ENCODE results near the gene MYD88.

DNA sequence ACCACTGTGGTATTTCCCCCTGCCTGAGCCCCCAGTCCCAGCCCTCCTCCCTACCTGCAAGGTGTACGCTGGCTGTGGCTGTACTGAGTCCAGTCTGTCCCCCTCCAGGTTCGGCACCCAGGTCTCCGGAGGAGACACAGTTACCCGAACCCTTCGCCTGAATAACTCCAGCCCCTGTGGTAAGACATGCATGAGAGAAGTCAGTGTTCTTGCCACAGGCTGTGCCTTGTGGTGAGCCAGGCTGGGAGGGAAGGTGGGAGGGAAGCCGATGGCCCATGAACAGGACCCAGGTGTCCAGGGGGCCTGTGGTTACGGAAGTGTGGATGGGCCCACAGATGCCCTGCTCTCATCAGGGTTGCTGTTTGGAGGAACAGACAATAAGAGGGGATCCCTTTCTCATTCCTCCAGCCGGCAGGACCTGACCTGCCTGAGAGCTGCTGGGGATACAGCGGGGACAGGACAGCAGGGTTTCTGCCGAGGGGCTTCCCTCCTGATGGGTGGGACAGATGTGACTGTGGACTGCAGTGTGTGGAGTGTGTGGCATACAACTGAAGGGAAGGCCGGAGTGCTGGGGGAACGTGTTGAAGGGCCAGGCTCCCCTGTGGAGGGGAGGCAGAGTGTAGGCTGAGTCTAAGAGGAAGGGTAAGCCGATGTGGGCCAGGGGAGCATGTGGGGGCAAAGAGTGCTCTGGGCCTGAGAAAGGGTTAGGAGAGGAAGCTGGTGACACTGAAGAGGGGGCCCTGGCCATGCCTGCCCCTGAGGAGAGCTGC is 23.4 kb upstream of the MYD88 start:
- TF ChIP-seq, protein P1, sequence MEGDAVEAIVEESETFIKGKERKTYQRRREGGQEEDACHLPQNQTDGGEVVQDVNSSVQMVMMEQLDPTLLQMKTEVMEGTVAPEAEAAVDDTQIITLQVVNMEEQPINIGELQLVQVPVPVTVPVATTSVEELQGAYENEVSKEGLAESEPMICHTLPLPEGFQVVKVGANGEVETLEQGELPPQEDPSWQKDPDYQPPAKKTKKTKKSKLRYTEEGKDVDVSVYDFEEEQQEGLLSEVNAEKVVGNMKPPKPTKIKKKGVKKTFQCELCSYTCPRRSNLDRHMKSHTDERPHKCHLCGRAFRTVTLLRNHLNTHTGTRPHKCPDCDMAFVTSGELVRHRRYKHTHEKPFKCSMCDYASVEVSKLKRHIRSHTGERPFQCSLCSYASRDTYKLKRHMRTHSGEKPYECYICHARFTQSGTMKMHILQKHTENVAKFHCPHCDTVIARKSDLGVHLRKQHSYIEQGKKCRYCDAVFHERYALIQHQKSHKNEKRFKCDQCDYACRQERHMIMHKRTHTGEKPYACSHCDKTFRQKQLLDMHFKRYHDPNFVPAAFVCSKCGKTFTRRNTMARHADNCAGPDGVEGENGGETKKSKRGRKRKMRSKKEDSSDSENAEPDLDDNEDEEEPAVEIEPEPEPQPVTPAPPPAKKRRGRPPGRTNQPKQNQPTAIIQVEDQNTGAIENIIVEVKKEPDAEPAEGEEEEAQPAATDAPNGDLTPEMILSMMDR (IDR thresholded peaks at IDR 0.05), result no peak
- TF ChIP-seq POLR2AphosphoS5 (IDR thresholded peaks at IDR 0.05; ENCODE audit: low read depth, low read length), result no peak
- TF ChIP-seq, protein P2, sequence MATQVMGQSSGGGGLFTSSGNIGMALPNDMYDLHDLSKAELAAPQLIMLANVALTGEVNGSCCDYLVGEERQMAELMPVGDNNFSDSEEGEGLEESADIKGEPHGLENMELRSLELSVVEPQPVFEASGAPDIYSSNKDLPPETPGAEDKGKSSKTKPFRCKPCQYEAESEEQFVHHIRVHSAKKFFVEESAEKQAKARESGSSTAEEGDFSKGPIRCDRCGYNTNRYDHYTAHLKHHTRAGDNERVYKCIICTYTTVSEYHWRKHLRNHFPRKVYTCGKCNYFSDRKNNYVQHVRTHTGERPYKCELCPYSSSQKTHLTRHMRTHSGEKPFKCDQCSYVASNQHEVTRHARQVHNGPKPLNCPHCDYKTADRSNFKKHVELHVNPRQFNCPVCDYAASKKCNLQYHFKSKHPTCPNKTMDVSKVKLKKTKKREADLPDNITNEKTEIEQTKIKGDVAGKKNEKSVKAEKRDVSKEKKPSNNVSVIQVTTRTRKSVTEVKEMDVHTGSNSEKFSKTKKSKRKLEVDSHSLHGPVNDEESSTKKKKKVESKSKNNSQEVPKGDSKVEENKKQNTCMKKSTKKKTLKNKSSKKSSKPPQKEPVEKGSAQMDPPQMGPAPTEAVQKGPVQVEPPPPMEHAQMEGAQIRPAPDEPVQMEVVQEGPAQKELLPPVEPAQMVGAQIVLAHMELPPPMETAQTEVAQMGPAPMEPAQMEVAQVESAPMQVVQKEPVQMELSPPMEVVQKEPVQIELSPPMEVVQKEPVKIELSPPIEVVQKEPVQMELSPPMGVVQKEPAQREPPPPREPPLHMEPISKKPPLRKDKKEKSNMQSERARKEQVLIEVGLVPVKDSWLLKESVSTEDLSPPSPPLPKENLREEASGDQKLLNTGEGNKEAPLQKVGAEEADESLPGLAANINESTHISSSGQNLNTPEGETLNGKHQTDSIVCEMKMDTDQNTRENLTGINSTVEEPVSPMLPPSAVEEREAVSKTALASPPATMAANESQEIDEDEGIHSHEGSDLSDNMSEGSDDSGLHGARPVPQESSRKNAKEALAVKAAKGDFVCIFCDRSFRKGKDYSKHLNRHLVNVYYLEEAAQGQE (IDR thresholded peaks at IDR 0.05; ENCODE audit: insufficient read depth in 1 of 2, low read depth in 2 of 2, low read length in 1 of 2), result no peak
- no peak for TF ChIP-seq SIN3A (IDR thresholded peaks at IDR 0.05; ENCODE audit: borderline replicate concordance, insufficient read depth, low read depth, low read length)
